ENCODE measurements around the gene NONO.
"Not testable (repeated sequence)": the region's sequence is repeated elsewhere in the genome, so short reads cannot be mapped to it uniquely, and the experiment has no call there.

NONO gene

GRCh38 chrX:71291381-71291780 is 7.9 kb downstream of the NONO start:
- DNase-seq (ENCODE audit: low spot score), result no peak

- DNase-seq (ENCODE audit: low spot score), result no peak
Observed at GRCh38 chrX:71292669-71293365, 9.4 kb downstream of the NONO start.

- no peak for DNase-seq (ENCODE audit: low spot score)
Observed at GRCh38 chrX:71296806-71297205, 13.4 kb downstream of the NONO start.

- DNase-seq (ENCODE audit: low spot score), result no peak
Observed at GRCh38 chrX:71298119-71298518, 14.7 kb downstream of the NONO start.

GRCh38 chrX:71300064-71300463 is 16.6 kb downstream of the NONO start:
- DNase-seq (ENCODE audit: low spot score), result not testable (repeated sequence)

GRCh38 chrX:71300495-71300894 is 17.1 kb downstream of the NONO start:
- not testable (repeated sequence) for DNase-seq (ENCODE audit: low spot score)

GRCh38 chrX:71301195-71301924 is 17.9 kb downstream of the NONO start, which contains the start of gene ITGB1BP2:
Gene ITGB1BP2, plus strand, starts transcription at chrX:71301750. Its CDS starts 57 bp downstream, at chrX:71301807.
- DNase-seq (ENCODE audit: low spot score), result no peak

- DNase-seq (ENCODE audit: low spot score), result no peak
Observed at GRCh38 chrX:71302461-71303213, 19.2 kb downstream of the NONO start.

- DNase-seq (ENCODE audit: low spot score), result no peak
Observed at GRCh38 chrX:71304561-71304960, 21.1 kb downstream of the NONO start.

- no peak for DNase-seq (ENCODE audit: low spot score)
Observed at GRCh38 chrX:71315917-71316316, 32.5 kb downstream of the NONO start.

GRCh38 chrX:71316959-71317358 is 33.5 kb downstream of the NONO start:
- DNase-seq (ENCODE audit: low spot score), result not testable (repeated sequence)

- no peak for DNase-seq (ENCODE audit: low spot score)
Observed at GRCh38 chrX:71320126-71320525, 36.7 kb downstream of the NONO start.

GRCh38 chrX:71321731-71322130 is 38.3 kb downstream of the NONO start:
- no peak for DNase-seq (ENCODE audit: low spot score)

GRCh38 chrX:71324452-71324851 is 41.0 kb downstream of the NONO start:
- not testable (repeated sequence) for DNase-seq (ENCODE audit: low spot score)

- DNase-seq (ENCODE audit: low spot score), result no peak
Observed at GRCh38 chrX:71326394-71326793, 43.0 kb downstream of the NONO start.

- DNase-seq (ENCODE audit: low spot score), result not testable (repeated sequence)
Observed at GRCh38 chrX:71349151-71349665, 65.8 kb downstream of the NONO start.

GRCh38 chrX:71349867-71350266 is 66.4 kb downstream of the NONO start:
- not testable (repeated sequence) for DNase-seq (ENCODE audit: low spot score)

Measured in hematopoietic multipotent progenitor cell treated with erythropoietin and hydrocortisone succinate and interleukin-3 and kit ligand, for 17 days (in vitro differentiated cells).